ENCODE results near the gene ADAMTS18.
"Not testable (repeated sequence)": the region's sequence is repeated elsewhere in the genome, so short reads cannot be mapped to it uniquely, and the experiment has no call there.

The ADAMTS18 gene

DNA sequence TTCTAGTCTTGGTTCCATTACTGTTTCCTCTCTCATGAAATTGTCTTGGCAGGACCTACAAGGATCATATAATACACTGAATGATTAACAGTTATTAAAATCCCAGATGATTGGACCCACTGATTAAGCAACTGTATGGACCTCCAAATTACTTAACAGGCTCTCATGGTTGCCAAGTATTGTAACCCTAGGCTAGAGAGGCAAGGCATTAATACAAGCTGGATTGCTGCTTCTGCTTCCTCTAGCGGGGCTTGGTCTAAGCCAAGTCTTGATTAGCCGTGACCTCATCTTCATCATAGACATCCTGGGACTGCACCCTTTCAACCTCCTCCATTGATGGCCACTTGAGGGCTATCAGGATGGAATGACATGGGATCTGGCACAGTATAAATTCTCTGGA is 188.7 kb downstream of the ADAMTS18 start:
- DNase-seq (ENCODE audit: low read depth, low spot score) = no peak
- no peak overlapping the region for H3K4me3 ChIP-seq (ENCODE audit: low read length)

GRCh38 chr16:77242471-77242870 is 192.4 kb downstream of the ADAMTS18 start:
- DNase-seq (ENCODE audit: low read depth, low spot score) = not testable (repeated sequence)

DNA sequence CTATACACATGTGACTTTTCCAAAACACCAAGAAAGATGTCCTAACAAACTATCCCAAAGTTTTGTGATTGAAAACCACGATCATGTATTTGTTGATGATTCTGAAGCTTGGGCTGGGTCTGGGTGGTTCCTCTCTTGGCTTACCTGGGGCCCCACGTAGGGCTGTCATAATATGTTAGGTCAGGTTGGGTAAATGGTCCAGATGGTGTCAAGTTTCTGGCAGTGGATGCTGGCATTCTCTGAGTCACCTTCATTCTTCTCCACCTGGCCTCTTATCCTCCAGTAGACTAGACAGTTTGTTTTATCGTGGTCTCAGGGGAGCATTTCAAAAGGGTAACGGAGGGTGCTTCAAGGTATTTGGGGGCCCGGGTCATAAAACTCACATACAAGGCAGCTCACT is 196.2 kb downstream of the ADAMTS18 start:
- DNase-seq (ENCODE audit: low read depth, low spot score) = no peak

More at GRCh38 chr16:77242471-77242870, 192.4 kb downstream of the ADAMTS18 start:
- not testable (repeated sequence) for H3K4me3 ChIP-seq (ENCODE audit: low read length)

DNA sequence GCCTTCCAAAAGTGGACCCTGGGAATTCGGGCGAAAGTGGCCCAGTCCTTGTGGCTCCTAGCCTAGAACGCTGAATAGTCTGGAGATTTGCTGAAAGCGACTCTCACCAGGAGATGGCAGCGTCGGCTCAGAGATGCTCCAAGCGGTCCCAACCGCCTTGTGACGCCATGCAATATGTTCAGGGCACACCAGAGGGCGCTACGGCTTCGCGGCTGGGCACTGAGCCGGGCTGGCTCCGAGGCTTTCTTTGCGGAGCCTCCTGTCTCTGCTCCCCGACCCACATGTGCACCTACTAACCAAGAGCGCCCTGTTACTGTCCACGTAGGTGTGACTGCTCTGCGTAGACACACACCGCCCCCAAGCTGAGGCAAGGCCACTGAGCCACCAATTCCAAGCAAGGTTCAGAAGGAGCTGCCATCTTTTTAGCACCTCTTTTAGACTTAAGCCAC is 198.7 kb downstream of the ADAMTS18 start:
- no peak overlapping the region for H3K4me3 ChIP-seq (ENCODE audit: low read length)
- DNase-seq (ENCODE audit: low read depth, low spot score) = peak; percentile 68

More for the DNA sequence above, 196.2 kb downstream of the ADAMTS18 start:
- H3K4me3 ChIP-seq (ENCODE audit: low read length) = no peak overlapping the region

DNA sequence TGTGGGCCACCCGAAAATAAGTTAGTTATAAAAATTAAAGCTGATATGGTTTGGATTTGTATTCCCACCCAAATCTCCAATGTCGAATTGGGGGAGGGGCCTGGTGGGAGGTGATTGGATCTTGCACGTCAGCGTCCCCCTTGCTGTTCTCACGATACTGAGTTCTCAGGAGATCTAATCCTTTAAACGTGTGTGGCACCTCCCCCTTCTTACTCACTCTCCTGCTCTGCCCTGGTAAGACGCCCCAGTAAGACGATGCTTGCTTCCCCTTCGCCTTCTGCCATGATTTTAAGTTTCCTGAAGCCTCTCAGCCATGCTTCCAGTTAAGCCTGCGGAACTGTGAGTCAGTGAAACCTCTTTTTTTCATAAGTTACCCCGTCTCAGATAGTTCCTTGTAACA is 200.2 kb downstream of the ADAMTS18 start:
- no peak overlapping the region for H3K4me3 ChIP-seq (ENCODE audit: low read length)
- no peak for DNase-seq (ENCODE audit: low read depth, low spot score)

DNA sequence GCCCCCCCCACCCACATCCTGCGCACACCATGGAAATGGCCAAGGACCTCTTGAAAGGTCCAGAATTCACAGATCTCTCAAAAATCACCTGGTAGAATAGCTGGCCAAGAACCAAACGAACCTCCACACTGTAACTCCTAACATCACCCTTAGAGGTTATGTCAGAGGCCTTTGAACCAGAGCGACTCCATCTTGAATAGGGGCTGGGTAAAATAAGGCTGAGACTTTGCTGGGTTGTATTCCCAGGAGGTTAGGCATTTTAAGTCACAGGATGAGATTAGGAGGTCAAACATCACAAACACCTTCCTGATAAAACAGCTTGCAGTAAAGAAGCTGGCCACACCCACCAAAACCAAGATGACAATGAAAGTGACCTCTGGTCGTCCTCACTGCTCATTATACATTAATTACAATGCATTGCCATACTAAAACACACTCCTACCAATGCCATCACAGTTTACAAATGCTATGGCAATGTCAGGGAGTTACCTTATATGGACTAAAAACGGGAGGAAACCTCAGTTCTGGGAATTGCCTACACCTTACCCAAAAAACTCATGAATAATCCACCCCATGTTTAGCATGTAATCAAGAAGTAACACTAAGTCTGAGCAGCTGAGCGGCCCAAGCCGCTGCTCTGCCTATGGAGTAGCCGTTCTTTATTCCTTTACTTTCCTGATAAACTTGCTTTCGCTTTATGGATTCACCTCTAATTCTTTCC is 200.9 kb downstream of the ADAMTS18 start:
- no peak for DNase-seq (ENCODE audit: low read depth, low spot score)
- H3K4me3 ChIP-seq (ENCODE audit: low read length) = no peak overlapping the region
